ENCODE data around the gene IL1RAP. TPM values are rescaled to one million over a fixed set of nuclear protein-coding genes. Genes with fewer than 3 reads are reported as not detected.

The IL1RAP gene
- total RNA-seq, 2 donors from 2014 or later = 3.4 to 6.3 TPM

DNA sequence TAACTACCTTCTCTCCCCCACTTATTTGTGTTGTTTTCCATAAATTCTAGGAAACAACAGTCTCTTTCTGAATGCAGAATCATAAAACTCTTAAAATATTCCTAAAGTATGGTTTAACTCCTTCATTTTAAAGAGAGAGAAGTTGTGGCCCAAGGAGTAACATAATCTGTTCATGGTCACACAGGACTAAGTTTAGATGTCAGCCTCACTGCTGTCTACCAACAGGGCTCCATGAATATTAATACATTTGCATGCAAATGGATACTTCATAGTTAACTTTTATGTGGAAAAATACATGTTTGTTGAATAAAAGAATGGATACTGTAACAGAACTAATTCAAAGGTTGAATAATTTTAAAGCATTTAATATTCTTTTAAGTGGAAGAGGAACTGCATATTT is 18.5 kb upstream of the IL1RAP start:
- TF ChIP-seq, protein P1, sequence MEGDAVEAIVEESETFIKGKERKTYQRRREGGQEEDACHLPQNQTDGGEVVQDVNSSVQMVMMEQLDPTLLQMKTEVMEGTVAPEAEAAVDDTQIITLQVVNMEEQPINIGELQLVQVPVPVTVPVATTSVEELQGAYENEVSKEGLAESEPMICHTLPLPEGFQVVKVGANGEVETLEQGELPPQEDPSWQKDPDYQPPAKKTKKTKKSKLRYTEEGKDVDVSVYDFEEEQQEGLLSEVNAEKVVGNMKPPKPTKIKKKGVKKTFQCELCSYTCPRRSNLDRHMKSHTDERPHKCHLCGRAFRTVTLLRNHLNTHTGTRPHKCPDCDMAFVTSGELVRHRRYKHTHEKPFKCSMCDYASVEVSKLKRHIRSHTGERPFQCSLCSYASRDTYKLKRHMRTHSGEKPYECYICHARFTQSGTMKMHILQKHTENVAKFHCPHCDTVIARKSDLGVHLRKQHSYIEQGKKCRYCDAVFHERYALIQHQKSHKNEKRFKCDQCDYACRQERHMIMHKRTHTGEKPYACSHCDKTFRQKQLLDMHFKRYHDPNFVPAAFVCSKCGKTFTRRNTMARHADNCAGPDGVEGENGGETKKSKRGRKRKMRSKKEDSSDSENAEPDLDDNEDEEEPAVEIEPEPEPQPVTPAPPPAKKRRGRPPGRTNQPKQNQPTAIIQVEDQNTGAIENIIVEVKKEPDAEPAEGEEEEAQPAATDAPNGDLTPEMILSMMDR (IDR thresholded peaks at IDR 0.05) = no peak
- Histone ChIP-seq H3K4me1 (peaks cover 0 to 5% of the 10 kb centered on the region in 2 donors), H3K27ac (no peak overlapping the region), H3K9me3 (no peaks in the 10 kb centered on the region), H3K36me3 (no peaks in the 10 kb centered on the region), H3K27me3 (no peaks in the 10 kb centered on the region), H3K4me3 (no peak overlapping the region)
- DNase-seq (ENCODE audit: low spot score) = no peak

DNA sequence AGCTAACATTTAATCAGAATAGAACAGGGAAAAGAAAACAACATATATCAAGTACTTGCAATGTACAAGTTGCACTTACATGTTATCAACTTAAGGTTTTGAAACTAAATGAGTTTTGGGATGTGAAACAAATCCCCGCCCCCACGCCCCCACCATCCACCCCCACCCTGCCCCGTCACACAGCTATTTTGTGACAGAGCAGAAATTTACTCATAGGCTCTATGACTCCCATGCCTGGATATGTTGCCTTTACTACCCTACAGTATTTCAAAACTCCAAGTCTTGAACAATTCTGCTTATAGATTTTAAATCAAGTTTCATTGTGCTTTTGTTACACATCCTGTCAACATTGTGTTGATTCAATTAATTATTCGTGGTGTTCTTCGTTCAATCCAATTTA is 18.1 kb upstream of the IL1RAP start:
- Histone ChIP-seq H3K27me3 (no peaks in the 10 kb centered on the region), H3K27ac (no peak overlapping the region), H3K4me1 (peaks cover 0 to 5% of the 10 kb centered on the region in 2 donors), H3K36me3 (no peaks in the 10 kb centered on the region), H3K4me3 (no peak overlapping the region), H3K9me3 (no peaks in the 10 kb centered on the region)
- no peak for DNase-seq (ENCODE audit: low spot score)
- TF ChIP-seq, protein P1 (IDR thresholded peaks at IDR 0.05) = no peak

- TF ChIP-seq, protein P1 (IDR thresholded peaks at IDR 0.05) = no peak
- no peaks in the 10 kb centered on the region for H3K36me3 ChIP-seq
- H3K9me3 ChIP-seq = no peaks in the 10 kb centered on the region
- DNase-seq (ENCODE audit: low spot score) = no peak
- no peaks in the 10 kb centered on the region for H3K27me3 ChIP-seq
- H3K27ac ChIP-seq = peak overlapping the region in 1 of 2 donors; percentile 63
- peaks cover 0 to 5% of the 10 kb centered on the region in 2 donors for H3K4me1 ChIP-seq
- no peak overlapping the region for H3K4me3 ChIP-seq
These were observed 17.0 kb upstream of the IL1RAP start for GRCh38 chr3:190496859-190497258.

DNA sequence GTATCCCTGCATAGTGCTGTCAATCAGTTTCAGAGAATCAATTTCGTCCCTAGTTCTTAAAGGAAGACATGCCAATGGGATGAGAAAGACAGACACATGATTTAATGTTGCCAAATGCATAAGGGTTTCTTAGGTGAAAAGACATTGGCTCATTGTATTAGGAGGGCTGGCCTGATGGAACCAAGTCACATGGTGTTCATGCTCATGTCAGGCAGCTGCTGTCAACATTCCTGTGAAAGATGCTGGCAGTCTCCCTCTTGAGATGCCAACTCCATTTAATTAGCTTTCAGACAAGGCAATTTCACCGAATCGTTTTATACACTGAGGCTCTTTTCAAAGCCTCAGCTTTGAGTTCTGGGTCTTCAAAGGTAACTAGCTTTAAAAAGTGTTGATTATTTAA is 16.1 kb upstream of the IL1RAP start:
- no peak for DNase-seq (ENCODE audit: low spot score)
- Histone ChIP-seq H3K36me3 (no peaks in the 10 kb centered on the region), H3K4me3 (no peak overlapping the region), H3K27me3 (no peaks in the 10 kb centered on the region), H3K9me3 (no peaks in the 10 kb centered on the region), H3K4me1 (peaks cover 0 to 5% of the 10 kb centered on the region in 2 donors), H3K27ac (peak overlapping the region; percentile 54 to 63)
- TF ChIP-seq, protein P1 (IDR thresholded peaks at IDR 0.05) = no peak

GRCh38 chr3:190498293-190498692 is 15.6 kb upstream of the IL1RAP start:
- Histone ChIP-seq H3K36me3 (no peaks in the 10 kb centered on the region), H3K9me3 (no peaks in the 10 kb centered on the region), H3K4me3 (no peak overlapping the region), H3K27me3 (no peaks in the 10 kb centered on the region), H3K4me1 (peaks cover 0 to 5% of the 10 kb centered on the region in 2 donors), H3K27ac (peak overlapping the region; percentile 54 to 63)
- TF ChIP-seq, protein P1 (IDR thresholded peaks at IDR 0.05) = no peak
- DNase-seq (ENCODE audit: low spot score) = no peak

DNA sequence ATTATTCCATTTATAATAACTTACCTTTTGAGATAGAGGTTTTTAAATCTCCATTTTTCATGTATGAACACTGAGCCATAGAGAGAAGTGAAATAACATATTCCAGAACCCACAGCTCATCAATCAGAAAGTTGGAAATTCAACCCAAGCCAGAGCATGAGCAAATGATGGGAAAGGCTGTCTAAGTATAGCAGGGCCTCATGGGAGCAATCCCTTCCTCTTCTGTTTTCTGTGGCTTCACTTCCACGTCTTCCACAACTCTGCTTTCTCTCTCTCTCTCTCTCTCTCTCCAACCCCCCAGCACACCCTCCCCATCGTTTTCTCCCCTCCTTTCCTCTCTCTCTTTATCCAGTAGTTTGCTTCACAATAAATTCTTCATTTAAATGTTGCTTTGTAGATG is 14.8 kb upstream of the IL1RAP start:
- no peaks in the 10 kb centered on the region for H3K9me3 ChIP-seq
- TF ChIP-seq, protein P1 (IDR thresholded peaks at IDR 0.05) = no peak
- H3K27me3 ChIP-seq = no peaks in the 10 kb centered on the region
- no peaks in the 10 kb centered on the region for H3K36me3 ChIP-seq
- no peak for DNase-seq (ENCODE audit: low spot score)
- peaks cover 0 to 5% of the 10 kb centered on the region in 2 donors for H3K4me1 ChIP-seq
- H3K27ac ChIP-seq = peak overlapping the region; percentile 54 to 63
- no peak overlapping the region for H3K4me3 ChIP-seq

Data from right atrium auricular region (tissue), 2 donors.